NCI-H146 (cell line): Measurements from ENCODE around the gene TBC1D16.
"Not testable (repeated sequence)": the region's sequence is repeated elsewhere in the genome, so short reads cannot be mapped to it uniquely, and the experiment has no call there.

Experiments used
- DNase-seq: peaks from one replicate; lab custom pipeline; 2025; lab: John Stamatoyannopoulos, UW

TBC1D16 gene

DNA sequence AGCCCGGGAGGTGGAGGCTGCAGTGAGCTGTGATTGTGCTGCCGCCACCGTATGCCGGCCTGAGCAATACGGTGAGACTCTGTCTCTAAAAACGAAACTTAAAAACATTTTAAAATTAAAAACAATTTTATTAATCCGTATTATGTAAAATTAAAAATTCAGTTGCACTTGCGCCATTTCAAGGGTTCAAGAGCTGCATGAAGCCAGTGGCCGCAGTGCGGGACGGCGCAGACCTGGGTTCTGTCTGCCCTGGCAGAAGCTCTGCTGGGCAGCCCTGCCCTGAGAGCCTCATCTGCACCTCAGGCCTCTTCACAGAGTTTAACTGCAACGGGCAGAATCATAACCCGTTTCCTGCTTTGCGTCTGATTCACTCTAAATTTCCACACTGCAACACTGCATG is 31.7 kb downstream of the TBC1D16 start:
- DNase-seq, result no peak

DNA sequence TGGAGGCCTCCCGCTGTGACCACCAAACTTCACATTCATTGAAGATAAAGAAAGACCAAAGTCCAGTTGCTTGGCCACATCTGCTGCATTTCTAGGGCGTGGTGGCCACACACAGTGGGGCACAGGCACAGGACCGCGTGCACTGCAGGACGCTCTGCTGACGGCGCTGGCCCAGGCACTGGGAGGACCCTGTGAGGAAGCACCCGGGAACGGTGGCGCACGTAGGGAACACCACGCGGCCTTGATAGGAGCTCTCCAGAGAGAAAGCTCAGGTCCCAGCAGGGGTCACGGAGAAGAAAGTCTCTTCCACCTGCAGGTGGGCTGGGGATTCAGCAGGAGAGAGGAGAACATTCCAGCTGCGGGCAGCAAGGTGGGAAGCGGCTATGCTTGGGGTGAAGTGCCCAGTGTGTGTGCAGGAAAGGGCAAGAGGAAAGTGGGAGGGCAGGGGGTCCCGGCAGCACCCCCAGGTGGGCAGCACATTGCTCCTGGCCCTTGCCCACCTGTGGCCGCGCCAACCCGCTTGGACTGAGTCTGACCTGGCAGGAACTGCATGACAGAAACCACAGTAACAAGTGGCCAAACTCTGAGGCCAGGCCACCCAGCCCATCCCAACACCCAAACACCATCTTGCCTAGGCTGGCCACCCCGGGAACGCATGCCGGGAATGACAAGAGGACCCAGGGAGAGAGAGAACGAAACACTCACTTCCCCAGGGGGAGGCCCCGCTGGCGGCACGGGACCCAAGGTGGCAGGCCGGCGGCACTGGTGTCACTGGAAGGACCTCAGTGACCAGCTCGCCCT is 32.8 kb downstream of the TBC1D16 start:
- DNase-seq, result peak; percentile 69

- DNase-seq, result peak; percentile 44
Observed at GRCh38 chr17:80002070-80002641, 33.5 kb downstream of the TBC1D16 start.

- DNase-seq, result no peak
Observed at GRCh38 chr17:80000981-80001775, 34.5 kb downstream of the TBC1D16 start.

DNA sequence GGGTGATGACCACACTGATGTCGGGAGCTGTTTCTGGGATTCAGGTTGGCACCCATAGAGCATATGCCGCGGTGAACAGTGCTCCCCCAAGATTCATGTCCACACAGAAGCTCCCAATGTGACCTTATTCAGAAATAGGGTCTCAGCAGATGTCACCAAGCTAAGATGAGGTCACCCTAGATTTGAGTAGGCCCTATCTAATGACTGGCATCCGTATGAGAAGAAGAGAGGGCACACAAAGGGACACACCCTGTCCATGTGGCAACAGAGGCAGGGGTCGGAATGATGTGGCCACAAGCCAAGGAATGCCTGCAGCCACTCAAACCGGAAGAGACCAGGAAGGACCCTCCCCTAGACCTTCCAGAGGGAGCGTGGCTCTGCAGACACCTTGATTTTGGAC is 35.5 kb downstream of the TBC1D16 start:
- no peak for DNase-seq

DNA sequence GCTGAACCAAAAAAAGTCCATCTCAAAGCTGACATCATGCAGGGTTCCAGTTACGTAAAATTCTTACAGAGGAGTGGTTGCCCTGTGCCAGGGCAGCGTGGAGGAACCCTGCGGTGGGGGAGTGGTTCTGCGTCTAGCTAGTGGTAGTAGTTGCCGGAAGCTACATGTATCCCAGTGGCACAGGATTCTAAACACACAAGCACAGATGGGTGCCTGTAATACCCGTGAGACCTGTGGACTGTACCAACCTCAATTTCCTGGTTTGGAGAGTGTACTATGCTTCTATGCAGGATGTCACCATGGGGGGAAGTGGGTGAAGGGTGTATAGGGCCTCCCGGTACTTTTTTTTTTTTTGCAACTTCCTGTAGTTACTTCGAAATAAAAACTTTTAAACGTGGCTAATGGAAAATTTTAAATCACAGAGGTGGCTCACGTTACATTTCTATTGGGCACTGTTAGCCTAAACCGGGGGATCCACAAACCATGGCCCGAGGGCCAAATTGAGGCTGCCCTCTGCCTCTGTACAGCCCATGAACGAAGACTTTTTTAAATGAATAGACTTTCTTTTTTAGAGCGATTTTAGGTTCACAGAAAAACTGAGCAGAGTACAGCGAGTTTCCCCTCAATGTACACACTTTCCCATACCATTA is 38.5 kb downstream of the TBC1D16 start:
- no peak for DNase-seq

GRCh38 chr17:79996291-79996690 is 39.4 kb downstream of the TBC1D16 start:
- DNase-seq, result no peak

DNA sequence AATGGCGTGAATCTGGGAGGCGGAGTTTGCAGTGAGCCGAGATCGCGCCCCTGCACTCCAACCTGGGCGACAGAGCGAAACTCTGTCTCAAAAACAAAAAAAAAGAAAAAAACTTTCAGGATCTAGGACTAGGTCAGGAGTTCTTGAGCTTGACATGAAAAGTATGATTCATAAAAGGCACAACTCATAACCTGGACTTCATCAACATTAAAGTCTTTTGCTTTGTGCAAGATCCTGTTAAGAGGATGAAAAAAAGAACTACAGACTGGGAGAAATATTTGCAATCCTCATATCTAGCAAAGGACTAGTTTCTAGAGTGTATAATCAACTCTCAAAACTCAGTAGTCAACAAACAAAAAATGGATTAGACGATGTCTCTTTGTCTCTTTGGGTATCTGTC is 40.0 kb downstream of the TBC1D16 start:
- no peak for DNase-seq

- no peak for DNase-seq
Observed at GRCh38 chr17:79994602-79995001, 41.1 kb downstream of the TBC1D16 start.

DNA sequence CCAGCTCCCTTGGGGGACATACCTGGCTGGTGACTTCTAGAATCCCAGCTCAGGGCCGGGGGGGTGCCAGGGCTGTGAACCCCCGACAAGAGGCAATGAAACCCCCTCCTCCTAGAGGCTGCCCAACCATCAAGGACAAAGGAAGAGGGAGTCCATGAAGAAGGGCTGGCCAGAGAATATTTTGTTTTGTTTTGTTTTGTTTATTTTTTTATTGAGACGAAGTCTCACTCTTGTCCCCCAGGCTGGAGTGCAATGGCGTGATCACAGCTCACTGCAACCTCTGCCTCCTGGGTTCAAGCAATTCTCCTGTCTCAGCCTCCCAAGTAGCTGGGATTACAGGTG is 41.5 kb downstream of the TBC1D16 start:
- not testable (repeated sequence) for DNase-seq

DNA sequence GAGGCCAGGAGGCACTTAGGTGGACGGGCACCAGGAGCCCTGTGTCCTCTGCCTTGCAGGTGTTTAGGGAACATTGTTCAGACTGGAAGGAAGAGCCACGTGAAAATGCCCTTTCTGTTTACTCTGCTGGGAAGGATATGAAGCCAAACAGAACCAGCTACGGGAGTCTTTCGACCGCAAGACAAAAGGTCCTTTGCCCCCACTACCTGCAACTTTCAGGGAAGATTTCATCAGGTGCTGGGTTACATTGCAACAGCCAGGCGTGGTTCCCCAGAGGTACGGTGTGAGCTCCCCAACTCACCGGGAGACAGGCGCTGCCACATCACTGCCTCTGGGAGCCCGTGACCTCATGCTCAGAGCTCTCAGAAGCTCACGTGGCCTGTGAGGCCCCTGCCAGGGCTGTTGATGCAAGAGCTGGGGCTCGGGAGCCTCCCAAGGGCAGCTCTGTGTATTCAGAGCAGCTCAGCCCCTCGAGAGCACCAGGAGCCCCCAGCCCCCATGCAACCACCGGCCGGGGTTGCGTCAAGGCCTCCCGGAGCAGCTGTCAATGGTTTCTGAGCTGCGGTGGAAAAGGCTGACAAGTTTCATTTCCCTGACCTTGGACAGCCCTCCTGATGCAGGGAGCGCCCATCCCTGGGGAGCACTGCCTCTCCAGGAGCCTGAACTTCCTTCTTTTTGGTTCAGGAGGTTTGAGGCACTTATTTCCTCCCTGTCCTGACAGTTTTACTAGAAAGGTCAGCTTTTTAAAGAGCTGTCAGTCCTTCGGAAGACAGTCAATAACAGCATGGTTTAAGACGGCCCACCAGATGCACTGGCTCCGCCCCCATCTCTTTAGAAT is 42.1 kb downstream of the TBC1D16 start:
- DNase-seq, result peak; percentile 70

DNA sequence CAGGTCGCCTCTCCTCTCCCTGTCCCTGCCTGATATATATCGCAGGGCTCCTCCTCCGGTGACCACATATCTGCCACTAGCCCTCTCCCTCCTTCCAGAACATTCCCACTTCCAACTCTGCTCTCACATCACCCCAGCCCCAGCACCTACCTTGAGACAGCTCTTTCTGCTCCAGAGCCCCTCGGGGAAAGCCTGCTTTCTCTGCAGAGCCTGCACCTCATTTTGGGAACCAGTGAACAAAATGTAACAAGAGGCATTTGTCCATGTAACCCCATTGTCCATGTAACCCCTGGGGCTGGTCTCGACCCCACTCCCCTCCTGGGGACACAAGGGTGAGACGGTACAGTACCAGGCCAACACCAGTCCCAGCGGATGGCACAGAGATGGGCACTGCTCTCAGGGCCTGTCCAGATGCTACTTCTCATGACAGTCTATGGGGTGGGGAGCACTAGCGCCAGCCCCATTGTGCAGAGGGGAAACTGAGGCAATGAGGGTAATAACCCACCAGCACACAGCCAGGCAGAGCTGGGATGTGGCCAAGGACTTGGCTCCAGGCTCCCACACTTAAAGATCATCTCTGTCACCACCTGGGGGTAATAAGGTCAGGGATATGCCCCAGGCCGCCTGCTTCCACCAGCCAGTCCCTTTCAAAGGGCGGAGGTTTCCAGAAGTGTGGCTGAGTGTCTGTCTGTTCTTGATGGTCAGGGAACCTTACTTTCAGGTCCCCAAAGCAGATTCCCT is 42.9 kb downstream of the TBC1D16 start:
- DNase-seq, result no peak

DNA sequence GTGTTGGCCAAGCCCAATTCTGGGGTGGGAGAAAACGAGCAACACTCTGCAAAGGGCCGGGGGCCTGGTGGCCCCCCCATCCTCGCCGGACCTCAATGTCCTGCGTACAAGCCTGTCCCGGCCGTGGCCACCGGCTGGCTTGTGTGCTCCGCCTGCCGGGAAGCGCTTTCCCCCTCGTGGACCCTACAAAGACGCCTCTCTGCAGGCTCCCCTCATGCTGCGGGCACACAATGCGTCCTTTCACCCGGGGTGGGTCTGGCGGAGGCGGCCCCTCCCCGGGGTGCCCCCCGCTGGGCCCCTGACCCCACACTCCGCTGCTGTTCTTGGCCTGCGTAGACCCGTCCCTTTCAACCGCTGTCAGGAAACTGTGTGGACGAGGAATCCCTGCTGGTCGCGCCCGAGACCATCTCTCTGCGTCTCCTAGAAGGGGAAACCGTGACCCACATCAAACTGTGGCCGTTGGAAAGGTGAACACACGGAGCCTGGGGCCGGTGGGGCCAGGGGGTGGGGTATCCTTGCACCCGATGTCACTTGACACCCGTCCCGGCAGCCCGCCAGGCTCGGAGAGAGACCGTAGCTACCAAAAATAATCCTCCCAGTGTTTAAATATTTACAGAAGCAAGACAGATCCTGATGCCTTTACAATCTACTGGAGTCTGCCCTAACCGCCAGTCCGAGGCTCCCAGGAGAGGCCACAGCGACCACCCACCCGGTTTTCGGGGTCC is 43.6 kb downstream of the TBC1D16 start:
- peak; percentile 70 for DNase-seq

GRCh38 chr17:79991140-79991923 is 44.3 kb downstream of the TBC1D16 start:
- DNase-seq, result peak; percentile 87

GRCh38 chr17:79990704-79991103 is 45.0 kb downstream of the TBC1D16 start:
- no peak for DNase-seq

DNA sequence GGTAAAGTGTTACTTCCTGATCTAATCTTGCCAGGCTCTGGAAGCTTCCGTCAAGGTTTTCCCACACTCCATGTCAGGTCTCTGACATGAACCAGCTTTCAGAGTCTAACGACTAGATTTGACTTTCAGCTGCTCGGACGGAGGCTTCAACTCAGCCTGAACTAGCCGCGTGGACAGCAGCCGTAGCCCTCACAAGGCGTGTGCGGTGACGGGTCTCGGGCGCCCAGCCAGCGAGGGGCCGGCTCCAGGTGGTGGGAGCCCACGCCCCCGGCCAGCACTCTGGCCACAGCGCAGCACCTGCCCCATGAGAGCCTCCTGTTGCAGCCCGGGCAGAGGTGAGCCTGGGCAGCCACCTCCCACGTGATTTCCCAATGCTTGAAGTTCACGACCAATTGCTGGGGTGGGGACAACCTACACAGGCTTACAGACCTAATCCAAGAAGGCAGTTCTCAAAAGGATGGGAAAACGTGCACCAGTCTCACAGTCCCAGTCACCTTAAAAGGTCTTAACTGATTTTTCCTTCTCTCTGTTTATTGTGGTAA is 45.5 kb downstream of the TBC1D16 start:
- no peak for DNase-seq

DNA sequence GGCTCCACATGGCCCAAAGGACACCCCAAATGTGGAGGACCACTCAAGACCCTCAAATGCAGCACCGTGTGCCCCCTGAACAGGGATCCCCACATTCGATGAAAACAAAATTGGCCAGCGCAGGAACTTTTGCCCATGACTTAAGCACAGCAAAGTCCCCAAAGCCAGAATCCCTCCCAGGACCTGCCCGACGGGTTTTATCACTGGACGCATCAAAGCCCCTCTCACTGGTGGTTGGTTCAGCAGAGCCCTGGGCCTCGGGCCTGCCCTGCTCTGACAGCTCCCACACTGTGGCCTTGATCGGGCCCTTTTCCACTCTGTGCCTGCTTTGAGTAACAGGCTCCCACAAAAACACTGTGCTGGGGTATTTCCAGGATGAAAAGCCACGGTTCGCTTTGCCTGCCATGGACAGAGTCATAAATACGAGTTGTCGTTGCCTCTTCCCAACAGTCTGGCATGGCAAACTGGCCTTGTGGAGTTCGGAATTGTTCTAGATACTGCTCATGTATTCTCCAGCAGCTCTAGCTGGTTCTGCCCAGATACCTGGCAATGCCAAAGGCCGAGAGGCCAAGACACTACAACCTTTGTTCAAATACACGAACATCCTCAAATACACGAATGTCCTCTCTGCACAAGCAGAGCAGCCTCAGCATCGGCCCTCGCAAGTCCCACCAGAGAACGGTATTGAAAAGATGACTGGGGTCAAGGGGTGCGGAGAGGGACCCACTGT is 46.4 kb downstream of the TBC1D16 start:
- no peak for DNase-seq

DNA sequence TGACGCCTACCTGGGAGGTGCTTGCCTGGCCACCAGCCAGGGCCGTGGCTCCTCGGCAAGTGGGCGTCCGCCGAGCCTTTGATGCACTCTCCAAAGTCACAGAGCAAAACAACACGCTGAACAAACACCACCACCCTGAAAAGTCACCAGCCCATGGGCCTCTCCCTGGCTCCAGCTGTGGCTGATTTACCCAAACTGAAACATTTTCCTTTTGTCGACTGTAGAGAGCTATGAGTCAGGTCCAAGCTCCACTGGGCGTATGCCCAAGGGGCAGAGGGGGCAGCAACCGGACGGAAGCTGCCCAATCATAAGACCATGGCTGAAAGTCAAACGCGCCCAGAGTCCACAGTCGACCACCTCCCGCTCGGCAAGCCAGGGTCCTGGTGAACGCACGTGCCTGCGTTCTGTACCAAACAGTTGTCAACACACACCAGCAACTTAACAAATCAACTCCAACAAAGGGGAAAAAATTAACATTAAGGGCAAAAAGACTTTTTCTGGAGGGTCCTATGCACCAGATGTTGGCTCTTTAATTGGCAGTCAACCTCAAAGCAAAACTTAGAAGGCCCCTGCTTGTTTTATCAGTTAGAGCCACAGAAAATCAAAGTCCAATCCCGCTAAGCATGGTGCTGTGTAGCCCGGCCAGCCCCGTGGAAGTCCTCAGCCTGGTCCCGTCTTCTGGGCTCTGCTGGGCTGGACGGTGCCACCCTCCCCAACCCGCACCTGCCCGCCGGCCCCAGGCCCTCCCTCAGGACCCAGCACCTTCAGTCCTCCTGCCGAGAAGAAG is 47.3 kb downstream of the TBC1D16 start:
- DNase-seq, result no peak
